Measurements from ENCODE around the gene MRPL49. TPM values are rescaled to one million over a fixed set of nuclear protein-coding genes. Genes with fewer than 3 reads are reported as not detected.

MRPL49 gene
- total and polyA plus RNA-seq, 2 of the 13 experiments (the other 11 are each of a cell fraction or from before 2014, with no cell fraction given): 39.2 to 53.3 TPM

GRCh38 chr11:65165410-65166317 lies 43.5 kb downstream of the MRPL49 start (continued):
- peak; percentile 14; the same call in 1 of the 2 replicates for TF ChIP-seq JUNB (CRISPR knock-in tag; IDR thresholded peaks at IDR 0.05; ENCODE audit: borderline replicate concordance)
- peak; percentile 33; the same call in 1 of the 2 replicates for TF ChIP-seq NFKB2 (CRISPR knock-in tag; IDR thresholded peaks at IDR 0.05; ENCODE audit: borderline replicate concordance)
- TF ChIP-seq ZNF687 (CRISPR knock-in tag; IDR thresholded peaks at IDR 0.05): peak; percentile 89
- no peak for TF ChIP-seq ZSCAN22 (CRISPR knock-in tag; IDR thresholded peaks at IDR 0.05)
- no peak for TF ChIP-seq ZNF549 (CRISPR knock-in tag; IDR thresholded peaks at IDR 0.05)
- no peak for TF ChIP-seq ZNF460 (CRISPR knock-in tag; IDR thresholded peaks at IDR 0.05; ENCODE audit: borderline replicate concordance)
- TF ChIP-seq THYN1 (CRISPR knock-in tag; IDR thresholded peaks at IDR 0.05; ENCODE audit: borderline replicate concordance, low read depth): no peak
- TF ChIP-seq ONECUT2 (CRISPR knock-in tag; IDR thresholded peaks at IDR 0.05): peak; percentile 97
- TF ChIP-seq HNF4A (CRISPR knock-in tag; IDR thresholded peaks at IDR 0.05): peak; percentile 87
- TF ChIP-seq ZNF574 (CRISPR knock-in tag; IDR thresholded peaks at IDR 0.05): peak; percentile 70
- peak; percentile 73; the same call in 1 of the 2 replicates for TF ChIP-seq HMG20A (CRISPR knock-in tag; IDR thresholded peaks at IDR 0.05; ENCODE audit: borderline replicate concordance)
- peak; percentile 81 for TF ChIP-seq NCOR1 (IDR thresholded peaks at IDR 0.05; ENCODE audit: borderline replicate concordance, low read length)
- TF ChIP-seq IRF9 (CRISPR knock-in tag; IDR thresholded peaks at IDR 0.05; ENCODE audit: borderline replicate concordance): 0 out of 2 replicates have a peak, but pooled peaks have one; percentile 45
- TF ChIP-seq AKNA (CRISPR knock-in tag; IDR thresholded peaks at IDR 0.05; ENCODE audit: borderline replicate concordance): 0 out of 2 replicates have a peak, but pooled peaks have one; percentile 22

Data from HepG2 (cell line).